Stimulated activated memory B cell treated with anti-CD40 and anti-IgM and Interleukin-4, amounts not matched to agents 10 μg/mL and 1 μg/mL and 100 μg/mL, for 72 hours (primary cell): ENCODE data around the gene BAHCC1.

Source experiments
- ATAC-seq: fragments of 150-1000 bp; cut with Tn5 transposase; 2 replicates; pipeline ENCODE4 v1.10.0; 2021
- H3K27ac Mint-ChIP-seq: one replicate; pipeline ENCODE4 v1.8.0; 2022; ENCODE audit warnings: mild to moderate bottlenecking, mixed read lengths
- H3K27me3 Mint-ChIP-seq: one replicate; pipeline ENCODE4 v1.8.0; 2022; ENCODE audit warnings: mixed read lengths
- H3K36me3 Mint-ChIP-seq: one replicate; pipeline ENCODE4 v1.8.0; 2022; ENCODE audit warnings: mixed read lengths
- H3K4me1 Mint-ChIP-seq: one replicate; pipeline ENCODE4 v1.8.0; 2022; ENCODE audit warnings: mixed read lengths
- H3K4me3 Mint-ChIP-seq: one replicate; pipeline ENCODE4 v1.8.0; 2022; ENCODE audit warnings: mild to moderate bottlenecking, moderate library complexity, mixed read lengths
- H3K9me3 Mint-ChIP-seq: one replicate; pipeline ENCODE4 v1.8.0; 2022; ENCODE audit warnings: mixed read lengths

Gene BAHCC1

DNA sequence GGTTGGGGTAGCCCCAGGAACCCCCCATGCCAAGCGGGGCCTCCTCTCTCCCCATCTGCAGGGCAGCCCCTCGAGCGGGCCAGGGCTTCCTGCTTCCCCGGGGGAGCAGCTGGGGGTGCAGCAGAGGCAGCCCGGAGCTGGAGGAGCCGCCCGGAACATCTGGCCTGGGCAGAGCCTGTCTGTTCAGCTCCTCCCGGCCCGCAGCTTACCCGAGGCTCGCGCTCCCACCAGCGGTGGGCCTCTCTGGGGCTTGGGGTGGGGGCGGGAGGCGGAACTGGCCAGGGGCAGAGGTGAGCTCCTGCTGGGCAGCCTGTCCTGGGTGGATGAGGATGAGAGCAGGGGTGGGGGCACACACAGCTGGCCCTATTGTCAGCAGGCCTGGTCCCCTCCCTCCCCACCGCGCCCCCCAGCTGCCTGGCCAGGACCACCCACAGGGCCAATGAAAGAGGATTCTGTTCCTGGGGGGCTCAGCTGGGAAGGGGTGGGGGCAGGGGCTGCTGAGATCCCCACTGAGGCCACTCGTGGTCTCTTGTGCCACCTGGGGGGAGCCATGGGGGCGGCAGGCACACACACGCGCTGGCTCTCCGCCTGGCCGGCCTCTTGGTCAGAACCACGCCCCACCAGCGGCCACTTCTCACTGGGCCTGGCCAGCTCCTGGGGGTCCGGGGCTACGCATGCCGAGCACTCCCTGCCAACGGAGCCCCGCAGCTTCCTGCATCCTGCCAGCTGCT, 34.7 kb downstream of the BAHCC1 start:
- no peaks in the 10 kb centered on the region for H3K36me3 Mint-ChIP-seq
- H3K4me3 Mint-ChIP-seq: no peak overlapping the region
- peaks cover 56% of the 10 kb centered on the region for H3K27me3 Mint-ChIP-seq
- no peaks in the 10 kb centered on the region for H3K9me3 Mint-ChIP-seq
- ATAC-seq: no peak
- peaks cover 9% of the 10 kb centered on the region for H3K4me1 Mint-ChIP-seq
- H3K27ac Mint-ChIP-seq: no peak overlapping the region

- no peak for ATAC-seq
These were observed 36.6 kb downstream of the BAHCC1 start for GRCh38 chr17:81431545-81432482.

GRCh38 chr17:81432941-81433340, 37.7 kb downstream of the BAHCC1 start:
- no peaks in the 10 kb centered on the region for H3K36me3 Mint-ChIP-seq
- H3K9me3 Mint-ChIP-seq: no peaks in the 10 kb centered on the region
- peaks cover 78% of the 10 kb centered on the region for H3K27me3 Mint-ChIP-seq
- H3K27ac Mint-ChIP-seq: no peak overlapping the region
- ATAC-seq: no peak
- H3K4me3 Mint-ChIP-seq: no peak overlapping the region
- H3K4me1 Mint-ChIP-seq: peaks cover 9% of the 10 kb centered on the region

More at GRCh38 chr17:81431545-81432482, 36.6 kb downstream of the BAHCC1 start:
- Mint-ChIP-seq H3K27ac (no peak overlapping the region), H3K36me3 (no peaks in the 10 kb centered on the region), H3K27me3 (peaks cover 72% of the 10 kb centered on the region), H3K9me3 (no peaks in the 10 kb centered on the region), H3K4me1 (peaks cover 9% of the 10 kb centered on the region), H3K4me3 (no peak overlapping the region)

DNA sequence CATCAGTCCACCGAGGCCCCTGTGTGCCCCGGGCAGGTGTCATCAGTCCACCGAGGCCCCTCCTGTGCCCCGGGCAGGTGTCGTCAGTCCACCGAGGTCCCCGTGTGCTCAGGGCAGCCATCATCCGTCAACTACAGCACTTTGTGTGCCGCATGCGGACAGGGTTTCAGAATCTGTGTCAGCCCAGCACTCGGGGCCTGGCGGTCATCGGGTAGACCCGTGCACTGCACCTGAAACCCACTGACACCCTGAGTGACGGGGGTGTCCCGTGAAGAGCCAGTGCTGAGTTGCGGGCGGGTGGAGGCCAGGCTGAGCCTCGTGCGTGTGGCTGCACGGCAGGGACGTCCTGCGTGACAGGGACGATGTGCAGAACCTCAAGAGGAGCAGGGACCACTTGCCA, 38.4 kb downstream of the BAHCC1 start:
- H3K4me1 Mint-ChIP-seq: peaks cover 3% of the 10 kb centered on the region
- no peak for ATAC-seq
- H3K9me3 Mint-ChIP-seq: no peaks in the 10 kb centered on the region
- no peak overlapping the region for H3K27ac Mint-ChIP-seq
- H3K27me3 Mint-ChIP-seq: peaks cover 81% of the 10 kb centered on the region
- no peak overlapping the region for H3K4me3 Mint-ChIP-seq
- no peaks in the 10 kb centered on the region for H3K36me3 Mint-ChIP-seq

- no peaks in the 10 kb centered on the region for H3K36me3 Mint-ChIP-seq
- ATAC-seq: no peak
- H3K4me1 Mint-ChIP-seq: peaks cover 3% of the 10 kb centered on the region
- H3K27me3 Mint-ChIP-seq: peaks cover 81% of the 10 kb centered on the region
- H3K9me3 Mint-ChIP-seq: no peaks in the 10 kb centered on the region
- H3K27ac Mint-ChIP-seq: no peak overlapping the region
- no peak overlapping the region for H3K4me3 Mint-ChIP-seq
These were observed 38.8 kb downstream of the BAHCC1 start for GRCh38 chr17:81434072-81434471.

DNA sequence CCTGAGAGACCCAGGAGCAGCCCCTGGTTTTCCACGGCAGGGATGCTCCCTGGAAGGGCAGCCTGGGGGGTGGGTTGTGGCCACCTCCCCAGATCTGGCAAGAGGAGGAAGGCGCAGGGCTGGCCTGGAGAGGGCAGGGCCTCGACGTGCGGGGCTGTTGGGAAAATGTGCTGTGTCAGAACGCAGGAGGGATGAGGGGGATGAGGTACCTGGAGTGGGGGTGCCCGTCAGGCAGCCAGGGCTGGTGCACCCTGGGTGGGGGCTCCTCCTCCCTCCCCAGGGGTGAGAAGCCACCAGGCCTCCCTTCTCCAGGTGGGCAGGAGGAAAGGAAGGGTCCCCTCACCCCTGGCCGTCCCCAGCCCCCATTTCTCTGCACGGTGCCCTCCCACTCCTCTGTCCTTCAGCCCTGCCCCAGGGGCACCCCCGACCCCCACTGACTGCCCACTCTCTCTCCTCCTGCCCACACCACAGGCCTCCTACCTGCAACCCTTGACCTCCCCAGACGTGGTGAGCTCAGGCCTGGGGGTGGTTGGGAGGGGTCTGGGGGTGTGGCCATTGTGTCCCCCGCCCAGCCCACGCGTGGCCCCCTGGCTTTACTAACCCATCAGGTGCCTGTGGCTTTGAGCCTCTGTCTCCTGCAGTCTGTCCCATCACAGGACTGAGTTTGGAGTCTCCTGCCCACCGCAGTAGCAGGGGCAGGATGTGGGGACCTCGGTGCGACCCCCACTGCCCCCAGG, 39.6 kb downstream of the BAHCC1 start:
- Mint-ChIP-seq H3K4me3 (no peak overlapping the region), H3K9me3 (no peaks in the 10 kb centered on the region), H3K27me3 (peaks cover 87% of the 10 kb centered on the region), H3K4me1 (peaks cover 10% of the 10 kb centered on the region), H3K36me3 (no peaks in the 10 kb centered on the region), H3K27ac (no peak overlapping the region)
- ATAC-seq: no peak

GRCh38 chr17:81435652-81436293, 40.5 kb downstream of the BAHCC1 start:
- Mint-ChIP-seq H3K9me3 (no peaks in the 10 kb centered on the region), H3K27me3 (peaks cover 90% of the 10 kb centered on the region), H3K36me3 (no peaks in the 10 kb centered on the region), H3K4me3 (no peak overlapping the region), H3K27ac (no peak overlapping the region), H3K4me1 (peaks cover 12% of the 10 kb centered on the region)
- ATAC-seq: no peak

DNA sequence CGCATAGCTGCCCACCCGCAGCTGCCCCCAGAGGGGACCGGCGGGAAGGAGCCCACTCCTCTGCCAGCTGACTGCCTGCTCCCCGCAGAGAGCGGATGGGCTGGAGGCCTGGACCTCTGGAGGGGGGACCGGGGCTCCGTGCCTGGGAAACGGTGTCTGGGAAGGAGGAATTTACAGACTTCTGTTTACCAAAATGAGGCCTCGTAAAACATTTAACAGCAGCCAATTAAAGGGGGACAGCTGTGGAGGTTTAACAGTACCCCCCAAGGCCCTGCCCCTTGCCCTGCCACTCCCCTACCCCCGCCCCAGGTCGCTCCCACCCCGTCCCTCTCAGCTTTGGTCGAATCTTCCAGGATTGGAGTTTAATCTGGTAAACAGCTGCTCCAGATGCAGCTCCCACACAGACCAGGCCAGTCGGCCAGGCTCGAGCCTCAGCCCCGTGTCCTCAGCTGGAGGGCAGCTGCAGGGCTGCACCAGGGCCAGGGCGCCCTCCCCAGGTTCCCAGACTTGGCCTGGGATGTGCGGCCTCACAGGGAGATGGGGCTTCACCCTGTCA, 41.1 kb downstream of the BAHCC1 start:
- Mint-ChIP-seq H3K4me1 (peaks cover 12% of the 10 kb centered on the region), H3K27ac (no peak overlapping the region), H3K4me3 (no peak overlapping the region), H3K27me3 (peaks cover 93% of the 10 kb centered on the region), H3K36me3 (no peaks in the 10 kb centered on the region), H3K9me3 (no peaks in the 10 kb centered on the region)
- ATAC-seq: no peak

DNA sequence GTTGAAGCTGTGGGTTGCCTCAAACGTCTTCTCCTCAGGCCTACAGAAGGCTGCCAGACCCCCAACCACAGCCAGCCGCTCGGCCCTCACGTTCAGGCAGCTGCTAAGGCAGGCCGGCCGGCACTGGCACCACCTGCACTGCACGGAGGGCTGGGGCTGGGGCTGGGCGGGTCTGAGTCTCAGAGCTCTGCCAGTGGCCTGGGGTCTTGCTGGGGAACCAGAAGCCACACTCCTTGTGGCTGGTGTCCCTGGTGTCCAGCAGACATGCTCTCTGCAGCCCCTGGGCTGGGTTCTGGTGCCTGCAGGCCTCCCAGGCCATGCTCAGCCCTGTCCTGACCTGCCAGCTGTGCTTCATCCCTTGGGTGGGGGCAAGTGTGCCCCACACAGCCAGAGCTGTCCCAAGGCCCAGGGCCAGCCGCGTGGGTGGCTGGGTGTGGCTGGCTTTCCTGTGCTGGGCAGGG, 42.0 kb downstream of the BAHCC1 start:
- Mint-ChIP-seq H3K27me3 (peaks cover 91% of the 10 kb centered on the region), H3K4me3 (no peak overlapping the region), H3K36me3 (no peaks in the 10 kb centered on the region), H3K4me1 (peaks cover 12% of the 10 kb centered on the region), H3K9me3 (no peaks in the 10 kb centered on the region), H3K27ac (no peak overlapping the region)
- no peak for ATAC-seq

DNA sequence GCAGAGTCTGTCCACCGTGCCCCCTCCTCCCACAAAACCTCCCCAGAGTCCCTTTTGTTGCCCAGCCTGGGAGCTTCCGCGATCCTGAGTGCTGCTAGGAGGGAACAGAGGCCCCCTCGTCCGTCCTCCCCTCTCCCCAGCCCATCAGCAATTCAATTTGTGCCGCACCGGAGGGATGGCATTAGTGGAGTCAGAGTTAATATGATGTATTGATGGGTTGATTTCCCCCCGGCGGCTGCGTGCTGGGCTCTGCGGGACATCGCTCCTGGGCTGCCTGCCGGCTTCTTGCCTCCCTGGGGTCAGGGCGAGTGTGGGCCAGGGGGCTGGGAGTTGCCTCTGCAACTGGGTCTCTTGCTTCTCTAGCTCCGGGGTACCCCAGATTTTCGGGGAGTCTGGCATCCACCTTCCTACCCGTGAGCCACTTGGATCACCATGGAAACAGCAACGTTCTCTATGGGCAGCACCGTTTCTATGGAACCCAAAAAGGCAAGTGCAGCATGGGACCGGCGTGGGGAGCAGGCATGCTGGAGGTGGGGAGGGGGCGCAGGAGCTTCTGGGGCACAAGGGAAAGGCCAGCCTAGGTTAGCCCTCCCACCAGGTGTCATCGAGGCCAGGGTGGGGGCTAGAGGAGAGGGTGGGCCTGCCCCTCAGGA, 42.9 kb downstream of the BAHCC1 start:
- peaks cover 82% of the 10 kb centered on the region for H3K27me3 Mint-ChIP-seq
- no peak for ATAC-seq
- peaks cover 12% of the 10 kb centered on the region for H3K4me1 Mint-ChIP-seq
- no peaks in the 10 kb centered on the region for H3K36me3 Mint-ChIP-seq
- no peaks in the 10 kb centered on the region for H3K9me3 Mint-ChIP-seq
- H3K4me3 Mint-ChIP-seq: no peak overlapping the region
- no peak overlapping the region for H3K27ac Mint-ChIP-seq

- Mint-ChIP-seq H3K27ac (no peak overlapping the region), H3K27me3 (peaks cover 77% of the 10 kb centered on the region), H3K36me3 (no peaks in the 10 kb centered on the region), H3K4me3 (no peak overlapping the region), H3K4me1 (peaks cover 12% of the 10 kb centered on the region), H3K9me3 (no peaks in the 10 kb centered on the region)
- no peak for ATAC-seq
These were observed 43.4 kb downstream of the BAHCC1 start for GRCh38 chr17:81438688-81439087.

- H3K27me3 Mint-ChIP-seq: peaks cover 63% of the 10 kb centered on the region
- no peak overlapping the region for H3K4me3 Mint-ChIP-seq
- peaks cover 12% of the 10 kb centered on the region for H3K4me1 Mint-ChIP-seq
- no peaks in the 10 kb centered on the region for H3K36me3 Mint-ChIP-seq
- no peaks in the 10 kb centered on the region for H3K9me3 Mint-ChIP-seq
- H3K27ac Mint-ChIP-seq: no peak overlapping the region
- ATAC-seq: no peak
These were observed 44.8 kb downstream of the BAHCC1 start for GRCh38 chr17:81440051-81440471.

DNA sequence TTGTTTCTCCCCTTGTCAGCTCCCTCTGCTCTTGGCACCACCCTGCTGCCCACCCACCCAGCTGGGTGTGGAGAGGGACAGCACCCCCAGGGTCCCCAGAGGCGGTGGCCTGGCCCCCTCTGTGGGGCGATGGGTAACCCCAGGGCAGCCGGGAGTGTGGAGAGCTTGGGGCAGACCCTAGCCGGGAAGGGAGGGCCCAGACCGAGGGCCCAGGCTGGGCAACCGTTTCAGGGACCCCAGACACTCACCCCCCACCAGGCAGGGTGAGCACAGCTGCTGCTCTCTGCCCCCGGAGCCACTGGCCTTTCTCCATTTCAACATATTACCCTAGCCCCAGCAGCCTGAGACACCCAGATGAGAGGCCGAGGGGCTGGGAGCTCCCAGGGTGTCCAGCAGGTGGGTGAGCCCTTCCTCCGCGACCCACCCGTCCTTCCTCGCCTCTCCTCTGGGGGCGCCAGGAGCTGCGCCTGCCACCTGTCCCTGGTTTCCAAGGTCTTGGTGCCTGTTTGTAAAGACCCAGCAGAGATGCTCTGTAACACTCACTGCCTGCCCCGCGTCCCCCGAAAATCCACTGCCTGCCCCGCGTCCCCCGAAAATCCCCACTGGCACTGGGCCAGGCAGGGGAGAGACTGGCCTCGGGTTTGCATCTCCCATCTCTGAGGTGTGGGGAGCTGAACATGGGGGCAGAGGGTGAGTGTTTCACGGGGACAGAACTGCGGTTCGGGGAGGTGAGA, 45.4 kb downstream of the BAHCC1 start:
- peaks cover 12% of the 10 kb centered on the region for H3K4me1 Mint-ChIP-seq
- H3K27me3 Mint-ChIP-seq: peaks cover 57% of the 10 kb centered on the region
- H3K9me3 Mint-ChIP-seq: no peaks in the 10 kb centered on the region
- no peak overlapping the region for H3K27ac Mint-ChIP-seq
- ATAC-seq: no peak
- no peak overlapping the region for H3K4me3 Mint-ChIP-seq
- no peaks in the 10 kb centered on the region for H3K36me3 Mint-ChIP-seq
